GM12878 (cell line): ENCODE measurements around the gene SLC25A45. TPM values are rescaled to one million over a fixed set of nuclear protein-coding genes. Genes with fewer than 3 reads are reported as not detected.

ENCODE experiments used
- ATAC-seq: fragments of 200-7000 bp; cut with Tn5 transposase; 3 replicates; pipeline ENCODE4 v1.9.1; 2020; ENCODE audit warnings: mild to moderate bottlenecking, moderate library complexity
- BruUV-seq: library from RNA; stranded (reverse); fragments of 400-500 nt; replicated peaks from 2 replicates; lab custom pipeline; 2021; lab: Mats Ljungman, UMichigan
- CTCF ChIA-PET: fragments of 300-600 bp; sonication (Branson Sonifier 250); formaldehyde crosslinking; extraction: SDS; loops from one replicate; lab custom pipeline; 2021; ENCODE audit warnings: inconsistent platforms; lab: Yijun Ruan, JAX
- POLR2A ChIA-PET: fragments of 350-600 bp; formaldehyde crosslinking; extraction: SDS; loops from one replicate; lab custom pipeline; 2021; ENCODE audit warnings: inconsistent platforms; lab: Charles Lee
- RAD21 ChIA-PET: fragments of 300-600 bp; sonication (Branson Sonifier 250); formaldehyde crosslinking; loops from one replicate; lab custom pipeline; 2023; ENCODE audit warnings: antibody characterized with exemption; ENCODE audit not compliant: unreplicated experiment; lab: Charles Lee
- SMC1A ChIA-PET: fragments of 300-600 bp; sonication (Branson Sonifier 250); formaldehyde crosslinking; loops from one replicate; lab custom pipeline; 2023; ENCODE audit not compliant: unreplicated experiment, uncharacterized antibody; lab: Charles Lee
- DNase-seq: peaks from one replicate; pipeline ENCODE4 v3.0.0-alpha.2; 2011; ENCODE audit warnings: low read depth, low spot score
- FAIRE-seq: peaks from 3 replicates; lab custom pipeline; 2011; peaks lifted over from hg19 to GRCh38; lab: Jason Lieb, UNC
- H2AFZ ChIP-seq: 2 replicates; pipeline ENCODE4 v1.6.0; 2011; ENCODE audit warnings: low read depth, low read length, control low read depth; ENCODE audit not compliant: control insufficient read depth
- H3K27ac ChIP-seq: 2 replicates; pipeline ENCODE4 v1.5.1; 2011; ENCODE audit warnings: control low read depth; ENCODE audit not compliant: control insufficient read depth, insufficient read depth
- H3K27me3 ChIP-seq, 2 experiments: replicated peaks in 1 of 2; 2 replicates each; pipeline versions ENCODE4 v1.6.0 to v1.6.1; 2011; ENCODE audit warnings: low read length in 1 of 2; ENCODE audit not compliant: control insufficient read depth in 2 of 2, insufficient read depth in 2 of 2
- H3K36me3 ChIP-seq, 2 experiments: 2 replicates each; pipeline ENCODE4 v1.5.1; 2011; ENCODE audit warnings: low read length in 1 of 2; ENCODE audit not compliant: control insufficient read depth in 2 of 2, insufficient read depth in 2 of 2
- H3K4me1 ChIP-seq: 2 replicates; pipeline ENCODE4 v1.6.1; 2011; ENCODE audit warnings: mild to moderate bottlenecking, low read length, moderate library complexity, mixed read lengths; ENCODE audit not compliant: control insufficient read depth, insufficient read depth
- H3K4me2 ChIP-seq: 2 replicates; pipeline ENCODE4 v1.6.0; 2011; ENCODE audit warnings: control low read depth; ENCODE audit not compliant: control insufficient read depth, insufficient read depth
- H3K4me3 ChIP-seq: fragments of 200-600 bp; sonication (generic); 2 replicates; pipeline ENCODE4 v1.5.1; 2016
- H3K79me2 ChIP-seq: 2 replicates; pipeline ENCODE4 v1.6.0; 2011; ENCODE audit warnings: low read length; ENCODE audit not compliant: control insufficient read depth, insufficient read depth
- H3K9ac ChIP-seq: 2 replicates; pipeline ENCODE4 v1.8.0; 2011; ENCODE audit warnings: low read length, control low read depth, mixed read lengths; ENCODE audit not compliant: control insufficient read depth, insufficient read depth
- H3K9me3 ChIP-seq: replicated peaks from 3 replicates; pipeline ENCODE4 v1.5.1; 2011; ENCODE audit warnings: mild to moderate bottlenecking, low read length; ENCODE audit not compliant: control insufficient read depth, insufficient read depth
- H4K20me1 ChIP-seq: 2 replicates; pipeline ENCODE4 v1.6.0; 2011; ENCODE audit not compliant: control insufficient read depth, insufficient read depth
- FOXM1 ChIP-seq: IDR thresholded peaks from 2 replicates; pipeline ENCODE4 v1.6.1; 2012; ENCODE audit warnings: low read depth, mild to moderate bottlenecking, inconsistent platforms, low read length, moderate library complexity
- RB1 ChIP-seq: fragments of 450-650 bp; formaldehyde crosslinking; IDR thresholded peaks from 2 replicates; pipeline ENCODE4 v1.6.1; 2017; ENCODE audit warnings: mild to moderate bottlenecking, borderline replicate concordance
- SIN3A ChIP-seq: IDR thresholded peaks from 2 replicates; pipeline ENCODE4 v1.6.1; 2012; ENCODE audit warnings: low read depth, low read length, improper control_type of control experiment
- SREBF1 ChIP-seq: IDR thresholded peaks from 2 replicates; pipeline ENCODE4 v1.6.1; 2012; ENCODE audit warnings: mild to moderate bottlenecking, low read length
- YY1 ChIP-seq: IDR thresholded peaks from 2 replicates; pipeline ENCODE4 v1.6.1; 2011; ENCODE audit warnings: low read depth, mild to moderate bottlenecking, low read length
- WGBS: methylation state at CpG from one replicate; pipeline ENCODE4 v1.1.6; 2016; ENCODE audit warnings: low lambda C conversion rate; ENCODE audit not compliant: insufficient replicate concordance, insufficient coverage; ENCODE audit errors: missing lambda C conversion rate; 5-methylcytosine and 5-hydroxymethylcytosine counted together
- in situ Hi-C: fragments of 300-500 bp; cut with MboI; formaldehyde crosslinking; loops from 9 replicates; pipeline ENCODE4 v1.14.3; 2018; ENCODE audit warnings: mixed read lengths
- intact Hi-C: fragments of 100-400 bp; cut with micrococcal nuclease; formaldehyde crosslinking; loops from one replicate; pipeline ENCODE4 v1.14.2; 2022; ENCODE audit not compliant: unreplicated experiment
- polyA plus RNA-seq, 11 experiments: library from polyadenylated mRNA; depleted of rRNA in 4 of 11; unstranded in 6 of 11; stranded (reverse) in 5 of 11; fragments of >200 nt; fragmentation: Nextera tagmentation in 4 of 11; fragmentation: Illumina TruSeq in 1 of 11; extraction: Ambion mirVana in 4 of 11; extraction: Trizol in 1 of 11; gene quantifications; 1 replicate in 1 of 11; 2 replicates in 10 of 11; pipeline versions ENCODE4 v1.2.1 to v1.2.3, GENCODE V29; 2011 to 2016; ENCODE audit warnings: inconsistent platforms in 2 of 11, missing spikeins in 2 of 11, low read depth in 1 of 11
- total RNA-seq, 4 experiments: library from RNA; depleted of rRNA in 3 of 4; stranded (reverse); fragments of >200 nt in 3 of 4; fragmentation: Illumina TruSeq in 1 of 4; extraction: Trizol in 1 of 4; gene quantifications; 2 replicates each; pipeline versions ENCODE4 v1.2.1 to v1.2.3, GENCODE V29; 2013 to 2021
- TF ChIP-seq, protein P1 (sequence below): fragments of 450-650 bp; IDR thresholded peaks from 2 replicates; pipeline ENCODE4 v1.6.1; 2017; ENCODE audit warnings: borderline replicate concordance
- TF ChIP-seq, protein P2 (sequence below): IDR thresholded peaks from 2 replicates; pipeline ENCODE4 v1.6.1; 2011; ENCODE audit warnings: low read depth, low read length, improper control_type of control experiment, borderline replicate concordance

The SLC25A45 gene
- total and polyA plus RNA-seq, 10 of the 15 experiments (the other 5 are each of a cell fraction or from before 2014, with no cell fraction given) = 4.1 to 35.2 (median 20.3) TPM

- Histone ChIP-seq H3K27me3 (no peaks in the 10 kb centered on the region), H3K79me2 (peaks cover 29% of the 10 kb centered on the region), H3K9ac (no peak overlapping the region), H2AFZ (no peak overlapping the region), H3K4me2 (no peak overlapping the region), H4K20me1 (no peaks in the 10 kb centered on the region; the same call in 1 of the 2 replicates), H3K36me3 (peaks cover 24 to 29% of the 10 kb centered on the region in 2 experiments), H3K4me3 (no peak overlapping the region), H3K4me1 (0 out of 2 replicates have a peak, but pooled peaks cover 2% of the 10 kb centered on the region), H3K27ac (no peak overlapping the region), H3K9me3 (no peaks in the 10 kb centered on the region)
- BruUV-seq = no TSS peak
- ATAC-seq = no peak
- ChIA-PET SMC1A (no interaction called here), POLR2A (interaction anchor here (0.6 to 1.3 kb wide), 2 partner anchors 12 to 19 kb away, joined by 3 to 4 read pairs; no protein-coding TSS in a partner anchor), RAD21 (no interaction called here), CTCF (interaction anchor here (1.3 kb wide), 1 partner anchor 24 kb away, joined by 5 read pairs; no protein-coding TSS in a partner anchor)
- 95% methylated on average over 11 of the region's 11 CpGs for whole genome bisulfite sequencing
- no peak for DNase-seq
- in situ Hi-C loops = no loop called here
- intact Hi-C loops = no loop called here
- TF ChIP-seq SIN3A (no peak), YY1 (no peak), SREBF1 (no peak), FOXM1 (no peak)
- no peak for FAIRE-seq
These were observed 42.2 kb downstream of the SLC25A45 start for GRCh38 chr11:65340226-65340625.

DNA sequence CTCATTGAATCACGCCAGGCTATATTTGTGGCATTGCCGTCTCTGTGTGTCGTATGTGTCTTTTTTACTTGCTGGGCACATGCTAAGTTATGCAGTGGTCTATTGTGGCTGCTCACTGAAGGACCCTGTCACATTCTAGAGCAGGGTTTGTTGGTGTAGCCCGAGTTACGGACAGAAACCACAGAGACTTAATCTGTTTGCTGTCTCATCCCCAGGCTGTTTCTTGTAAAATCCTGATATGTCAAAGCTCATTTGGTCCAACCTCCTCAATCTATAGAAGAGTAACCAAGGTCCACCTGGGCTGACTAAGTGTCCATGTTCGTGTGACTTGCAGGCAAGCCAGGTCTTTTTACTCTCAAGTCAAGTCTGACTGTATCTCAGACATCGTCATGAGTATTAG is 43.8 kb downstream of the SLC25A45 start:
- H3K36me3 ChIP-seq = peaks cover 12 to 24% of the 10 kb centered on the region in 2 experiments
- intact Hi-C loops = loop anchor here (10.0 kb wide), 1 partner anchor 224 kb away; the partner anchor contains the start of genes TM7SF2 and ZNHIT2
- no peaks in the 10 kb centered on the region for H3K9me3 ChIP-seq
- peaks cover 45% of the 10 kb centered on the region for H3K79me2 ChIP-seq
- H3K4me1 ChIP-seq = 0 out of 2 replicates have a peak, but pooled peaks cover 4% of the 10 kb centered on the region
- SMC1A ChIA-PET = interaction anchor here (0.7 to 1.2 kb wide), 3 partner anchors 10 to 138 kb away, joined by 3 to 4 read pairs (median 3); no protein-coding TSS in a partner anchor
- no peak for DNase-seq
- H2AFZ ChIP-seq = no peak overlapping the region
- H3K27me3 ChIP-seq = no peaks in the 10 kb centered on the region
- no peak overlapping the region for H3K27ac ChIP-seq
- in situ Hi-C loops = no loop called here
- POLR2A ChIA-PET = interaction anchor here (2.1 kb wide), 1 partner anchor 9 kb away, joined by 7 read pairs; no protein-coding TSS in a partner anchor
- RAD21 ChIA-PET = no interaction called here
- no TSS peak for BruUV-seq
- H4K20me1 ChIP-seq = no peaks in the 10 kb centered on the region; the same call in 1 of the 2 replicates
- no peak overlapping the region; the same call in 1 of the 2 replicates for H3K9ac ChIP-seq
- no peak for TF ChIP-seq RB1
- TF ChIP-seq, protein P1, sequence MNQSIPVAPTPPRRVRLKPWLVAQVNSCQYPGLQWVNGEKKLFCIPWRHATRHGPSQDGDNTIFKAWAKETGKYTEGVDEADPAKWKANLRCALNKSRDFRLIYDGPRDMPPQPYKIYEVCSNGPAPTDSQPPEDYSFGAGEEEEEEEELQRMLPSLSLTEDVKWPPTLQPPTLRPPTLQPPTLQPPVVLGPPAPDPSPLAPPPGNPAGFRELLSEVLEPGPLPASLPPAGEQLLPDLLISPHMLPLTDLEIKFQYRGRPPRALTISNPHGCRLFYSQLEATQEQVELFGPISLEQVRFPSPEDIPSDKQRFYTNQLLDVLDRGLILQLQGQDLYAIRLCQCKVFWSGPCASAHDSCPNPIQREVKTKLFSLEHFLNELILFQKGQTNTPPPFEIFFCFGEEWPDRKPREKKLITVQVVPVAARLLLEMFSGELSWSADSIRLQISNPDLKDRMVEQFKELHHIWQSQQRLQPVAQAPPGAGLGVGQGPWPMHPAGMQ = no peak
- TF ChIP-seq, protein P2, sequence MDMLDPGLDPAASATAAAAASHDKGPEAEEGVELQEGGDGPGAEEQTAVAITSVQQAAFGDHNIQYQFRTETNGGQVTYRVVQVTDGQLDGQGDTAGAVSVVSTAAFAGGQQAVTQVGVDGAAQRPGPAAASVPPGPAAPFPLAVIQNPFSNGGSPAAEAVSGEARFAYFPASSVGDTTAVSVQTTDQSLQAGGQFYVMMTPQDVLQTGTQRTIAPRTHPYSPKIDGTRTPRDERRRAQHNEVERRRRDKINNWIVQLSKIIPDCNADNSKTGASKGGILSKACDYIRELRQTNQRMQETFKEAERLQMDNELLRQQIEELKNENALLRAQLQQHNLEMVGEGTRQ = no peak
- no peak overlapping the region for H3K4me2 ChIP-seq
- no peak for FAIRE-seq
- H3K4me3 ChIP-seq = no peak overlapping the region
- 82% methylated on average over 7 of the region's 7 CpGs for WGBS
- no peak for ATAC-seq
- CTCF ChIA-PET = interaction anchor here (0.8 to 4.0 kb wide), 6 partner anchors 9 to 113 kb away, joined by 3 to 31 read pairs (median 5); partner anchors contain the start of gene CDC42EP2
